ENCODE data around the gene TSHZ2.

Gene TSHZ2

DNA sequence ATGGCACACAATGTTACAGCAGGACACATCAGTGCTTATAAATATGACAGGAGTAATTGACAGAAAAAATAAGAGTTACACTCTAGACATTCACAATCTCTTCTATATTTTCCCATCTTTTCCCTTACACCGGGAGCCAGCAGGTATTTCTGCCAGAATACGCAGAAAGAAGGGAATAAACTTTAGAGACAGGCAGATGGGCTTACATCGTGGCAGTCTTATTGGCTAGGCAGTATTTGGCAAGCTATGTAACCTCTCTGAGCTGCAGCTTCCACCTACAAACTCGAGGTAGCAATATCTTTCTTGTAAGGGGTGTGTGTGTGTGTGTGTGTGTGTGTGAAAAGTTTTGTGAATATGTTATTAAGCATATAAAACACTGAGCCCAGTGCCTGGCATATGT, 33.0 kb upstream of the TSHZ2 start:
- H3K9me3 ChIP-seq (ENCODE audit: control insufficient read depth in 5 of 5, low read length in 5 of 5) = no peaks in the 10 kb centered on the region
- H3K36me3 ChIP-seq (ENCODE audit: control insufficient read depth in 5 of 5, insufficient read depth in 5 of 5, low read length in 5 of 5) = no peaks in the 10 kb centered on the region
- H3K27me3 ChIP-seq (ENCODE audit: control insufficient read depth in 5 of 5, insufficient read depth in 4 of 5, low read length in 5 of 5) = no peaks in the 10 kb centered on the region
- H3K27ac ChIP-seq (ENCODE audit: low read depth, low read length) = no peak overlapping the region
- peaks cover 0 to 3% (median 0%) of the 10 kb centered on the region in 5 donors for H3K4me1 ChIP-seq (ENCODE audit: control insufficient read depth in 5 of 5, insufficient read depth in 5 of 5, low read length in 5 of 5)
- no peak overlapping the region for H3K4me3 ChIP-seq (ENCODE audit: low read depth in 1 of 5, low read length in 5 of 5)
- H3K9ac ChIP-seq (ENCODE audit: low read length in 5 of 5) = no peak overlapping the region

DNA sequence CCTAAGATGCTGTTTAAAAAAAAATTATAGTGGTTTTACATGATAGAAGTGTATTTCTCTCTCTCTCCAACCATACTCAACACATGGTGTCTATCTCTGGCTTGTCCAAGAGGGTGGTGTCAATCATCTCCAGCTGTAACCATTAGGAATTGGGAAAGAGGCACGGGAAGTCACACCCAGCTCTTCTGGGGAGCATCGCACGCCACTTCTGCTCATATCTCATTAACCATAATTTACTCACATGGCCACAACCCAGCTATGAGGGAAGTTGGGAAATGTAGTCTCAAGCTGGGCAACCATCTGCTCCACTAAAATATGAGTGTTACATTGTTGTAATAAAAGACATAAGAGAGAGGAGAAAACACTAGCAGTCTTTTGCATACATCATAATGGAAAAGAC, 30.4 kb upstream of the TSHZ2 start:
- Histone ChIP-seq H3K36me3 (ENCODE audit: control insufficient read depth in 5 of 5, insufficient read depth in 5 of 5, low read length in 5 of 5) (no peaks in the 10 kb centered on the region), H3K4me1 (ENCODE audit: control insufficient read depth in 5 of 5, insufficient read depth in 5 of 5, low read length in 5 of 5) (peaks cover 0 to 1% (median 0%) of the 10 kb centered on the region in 5 donors), H3K9ac (ENCODE audit: low read length in 5 of 5) (no peak overlapping the region), H3K27me3 (ENCODE audit: control insufficient read depth in 5 of 5, insufficient read depth in 4 of 5, low read length in 5 of 5) (no peaks in the 10 kb centered on the region), H3K4me3 (ENCODE audit: low read depth in 1 of 5, low read length in 5 of 5) (no peak overlapping the region), H3K27ac (ENCODE audit: low read depth, low read length) (no peak overlapping the region), H3K9me3 (ENCODE audit: control insufficient read depth in 5 of 5, low read length in 5 of 5) (no peaks in the 10 kb centered on the region)

DNA sequence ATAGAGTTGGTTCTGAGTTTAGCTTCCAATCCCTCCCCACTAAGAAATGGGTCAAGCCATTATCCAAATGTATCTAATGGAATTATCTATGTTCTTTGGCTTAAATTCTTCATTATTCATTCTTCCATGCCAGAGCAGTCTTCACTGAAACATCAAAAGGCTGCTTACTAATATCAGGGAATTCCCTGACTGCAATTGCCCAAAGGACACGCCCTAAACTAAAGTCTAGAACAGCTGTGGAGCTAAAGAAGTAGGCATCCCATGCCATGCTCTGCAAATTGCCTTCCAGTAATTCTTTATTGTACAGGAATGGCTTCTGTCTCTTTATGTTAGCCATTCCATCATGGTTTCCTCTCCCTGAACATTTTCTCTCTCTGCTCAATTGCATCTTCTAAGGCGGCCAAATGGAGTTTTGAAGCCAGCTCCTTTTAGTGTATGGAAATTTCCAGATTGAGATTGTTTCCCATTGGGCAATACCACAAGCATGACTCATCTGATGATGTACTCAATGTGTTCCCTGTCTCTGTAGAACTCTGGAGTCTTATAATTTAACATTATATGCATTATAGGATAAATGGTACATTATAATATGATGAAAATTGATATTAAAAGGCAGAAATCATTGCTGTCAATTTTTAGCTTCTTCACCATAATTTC, 28.8 kb upstream of the TSHZ2 start:
- Histone ChIP-seq H3K36me3 (ENCODE audit: control insufficient read depth in 5 of 5, insufficient read depth in 5 of 5, low read length in 5 of 5) (no peaks in the 10 kb centered on the region), H3K4me1 (ENCODE audit: control insufficient read depth in 5 of 5, insufficient read depth in 5 of 5, low read length in 5 of 5) (no peaks in the 10 kb centered on the region), H3K4me3 (ENCODE audit: low read depth in 1 of 5, low read length in 5 of 5) (no peak overlapping the region), H3K9ac (ENCODE audit: low read length in 5 of 5) (no peak overlapping the region), H3K9me3 (ENCODE audit: control insufficient read depth in 5 of 5, low read length in 5 of 5) (no peaks in the 10 kb centered on the region), H3K27ac (ENCODE audit: low read depth, low read length) (no peak overlapping the region), H3K27me3 (ENCODE audit: control insufficient read depth in 5 of 5, insufficient read depth in 4 of 5, low read length in 5 of 5) (no peaks in the 10 kb centered on the region)

DNA sequence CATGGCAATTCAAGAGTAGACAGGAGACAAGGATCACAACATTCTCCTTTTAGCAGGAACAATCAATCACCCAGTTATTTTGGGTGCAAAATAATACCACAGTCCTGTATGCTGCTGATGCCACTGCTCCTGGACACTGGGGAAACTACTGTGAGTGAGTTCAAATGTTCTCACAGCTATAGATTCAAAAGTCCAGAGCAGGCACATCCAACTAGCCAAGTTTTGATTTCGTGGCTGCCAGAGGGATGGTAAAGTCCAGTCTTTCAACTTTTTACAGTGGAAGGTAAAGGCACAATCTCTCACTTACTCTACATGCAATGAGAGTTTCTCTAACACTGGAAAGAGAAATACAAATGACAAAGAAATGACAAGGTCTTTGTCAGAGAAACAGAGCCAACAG, 26.9 kb upstream of the TSHZ2 start:
- no peak overlapping the region for H3K9ac ChIP-seq (ENCODE audit: low read length in 5 of 5)
- H3K4me3 ChIP-seq (ENCODE audit: low read depth in 1 of 5, low read length in 5 of 5) = no peak overlapping the region
- H3K4me1 ChIP-seq (ENCODE audit: control insufficient read depth in 5 of 5, insufficient read depth in 5 of 5, low read length in 5 of 5) = no peaks in the 10 kb centered on the region
- H3K27me3 ChIP-seq (ENCODE audit: control insufficient read depth in 5 of 5, insufficient read depth in 4 of 5, low read length in 5 of 5) = no peaks in the 10 kb centered on the region
- H3K36me3 ChIP-seq (ENCODE audit: control insufficient read depth in 5 of 5, insufficient read depth in 5 of 5, low read length in 5 of 5) = no peaks in the 10 kb centered on the region
- H3K9me3 ChIP-seq (ENCODE audit: control insufficient read depth in 5 of 5, low read length in 5 of 5) = no peaks in the 10 kb centered on the region
- no peak overlapping the region for H3K27ac ChIP-seq (ENCODE audit: low read depth, low read length)

DNA sequence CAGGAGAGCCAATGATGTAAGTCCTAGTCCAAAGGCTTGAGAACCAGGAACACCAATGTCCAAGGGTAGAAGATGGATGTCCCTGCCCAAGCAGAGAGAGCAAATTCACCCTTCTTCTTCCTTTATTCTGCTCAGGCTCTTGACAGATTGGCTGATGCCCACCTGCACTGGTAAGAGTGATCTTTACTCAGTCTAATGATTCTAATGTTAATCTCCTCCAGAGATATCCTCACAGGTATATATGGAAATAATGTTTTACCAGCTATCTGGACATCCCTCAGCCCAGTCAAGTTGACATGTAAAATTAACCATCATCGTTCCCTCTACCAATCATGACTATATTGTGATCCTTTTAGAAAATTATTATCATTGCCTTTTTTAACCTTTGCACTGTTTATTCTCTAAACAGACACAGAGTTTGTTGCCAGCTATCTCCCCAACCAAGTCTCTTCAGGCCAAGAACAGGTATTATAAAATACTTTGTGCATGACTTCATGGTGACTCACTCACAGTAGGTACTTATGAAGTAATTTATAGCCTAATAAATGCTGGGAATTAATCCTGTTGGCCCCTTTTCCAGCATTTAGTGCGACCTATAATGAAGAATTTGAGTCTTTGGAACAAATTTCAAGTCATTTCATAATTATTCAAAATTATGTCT, 26.2 kb upstream of the TSHZ2 start:
- Histone ChIP-seq H3K9ac (ENCODE audit: low read length in 5 of 5) (no peak overlapping the region), H3K9me3 (ENCODE audit: control insufficient read depth in 5 of 5, low read length in 5 of 5) (no peaks in the 10 kb centered on the region), H3K27me3 (ENCODE audit: control insufficient read depth in 5 of 5, insufficient read depth in 4 of 5, low read length in 5 of 5) (no peaks in the 10 kb centered on the region), H3K4me1 (ENCODE audit: control insufficient read depth in 5 of 5, insufficient read depth in 5 of 5, low read length in 5 of 5) (no peaks in the 10 kb centered on the region), H3K4me3 (ENCODE audit: low read depth in 1 of 5, low read length in 5 of 5) (no peak overlapping the region), H3K36me3 (ENCODE audit: control insufficient read depth in 5 of 5, insufficient read depth in 5 of 5, low read length in 5 of 5) (no peaks in the 10 kb centered on the region), H3K27ac (ENCODE audit: low read depth, low read length) (no peak overlapping the region)

DNA sequence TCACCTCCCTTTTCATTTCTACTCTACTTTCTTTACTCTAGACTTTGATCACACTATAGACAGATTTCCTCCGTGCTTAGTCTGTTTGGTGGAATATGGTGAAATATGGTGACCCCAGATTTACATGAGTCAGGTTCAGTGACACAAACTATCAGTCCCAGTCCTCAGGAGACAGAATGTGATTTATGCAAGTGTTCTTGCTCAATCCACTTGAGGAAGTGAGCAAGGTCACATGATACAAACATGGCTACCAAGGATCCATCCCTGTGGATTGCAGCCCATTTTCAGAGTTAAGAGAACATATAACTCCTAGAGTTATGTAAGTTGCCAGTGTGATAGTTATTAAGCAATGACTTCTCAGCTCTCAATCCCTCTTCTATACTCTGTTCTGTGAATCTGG, 23.7 kb upstream of the TSHZ2 start:
- H3K4me1 ChIP-seq (ENCODE audit: control insufficient read depth in 5 of 5, insufficient read depth in 5 of 5, low read length in 5 of 5) = no peaks in the 10 kb centered on the region
- H3K9me3 ChIP-seq (ENCODE audit: control insufficient read depth in 5 of 5, low read length in 5 of 5) = no peaks in the 10 kb centered on the region
- no peak overlapping the region for H3K9ac ChIP-seq (ENCODE audit: low read length in 5 of 5)
- H3K4me3 ChIP-seq (ENCODE audit: low read depth in 1 of 5, low read length in 5 of 5) = no peak overlapping the region
- no peaks in the 10 kb centered on the region for H3K27me3 ChIP-seq (ENCODE audit: control insufficient read depth in 5 of 5, insufficient read depth in 4 of 5, low read length in 5 of 5)
- no peaks in the 10 kb centered on the region for H3K36me3 ChIP-seq (ENCODE audit: control insufficient read depth in 5 of 5, insufficient read depth in 5 of 5, low read length in 5 of 5)
- H3K27ac ChIP-seq (ENCODE audit: low read depth, low read length) = no peak overlapping the region

DNA sequence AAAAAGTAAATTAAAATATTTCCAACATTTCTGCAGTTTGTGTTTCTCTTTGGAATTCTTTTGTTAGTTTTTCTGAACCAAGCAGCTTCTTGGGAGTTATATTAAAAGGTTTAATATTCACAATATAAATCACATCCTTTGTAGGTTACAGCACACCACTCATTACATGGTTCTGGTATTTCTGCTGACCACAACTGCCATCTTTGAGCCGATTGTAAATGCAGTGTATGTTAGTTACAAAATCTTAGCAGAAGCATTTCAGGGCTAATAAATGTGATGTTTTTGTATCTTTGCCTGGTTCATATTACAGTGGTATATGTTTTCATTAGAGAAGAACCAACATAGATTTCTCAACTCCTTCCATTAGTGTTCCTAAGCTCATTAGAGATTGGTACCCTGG, 19.1 kb upstream of the TSHZ2 start:
- H3K9ac ChIP-seq (ENCODE audit: low read length in 5 of 5) = no peak overlapping the region
- no peaks in the 10 kb centered on the region for H3K4me1 ChIP-seq (ENCODE audit: control insufficient read depth in 5 of 5, insufficient read depth in 5 of 5, low read length in 5 of 5)
- no peaks in the 10 kb centered on the region for H3K9me3 ChIP-seq (ENCODE audit: control insufficient read depth in 5 of 5, low read length in 5 of 5)
- no peaks in the 10 kb centered on the region for H3K36me3 ChIP-seq (ENCODE audit: control insufficient read depth in 5 of 5, insufficient read depth in 5 of 5, low read length in 5 of 5)
- no peaks in the 10 kb centered on the region for H3K27me3 ChIP-seq (ENCODE audit: control insufficient read depth in 5 of 5, insufficient read depth in 4 of 5, low read length in 5 of 5)
- H3K4me3 ChIP-seq (ENCODE audit: low read depth in 1 of 5, low read length in 5 of 5) = no peak overlapping the region
- no peak overlapping the region for H3K27ac ChIP-seq (ENCODE audit: low read depth, low read length)

DNA sequence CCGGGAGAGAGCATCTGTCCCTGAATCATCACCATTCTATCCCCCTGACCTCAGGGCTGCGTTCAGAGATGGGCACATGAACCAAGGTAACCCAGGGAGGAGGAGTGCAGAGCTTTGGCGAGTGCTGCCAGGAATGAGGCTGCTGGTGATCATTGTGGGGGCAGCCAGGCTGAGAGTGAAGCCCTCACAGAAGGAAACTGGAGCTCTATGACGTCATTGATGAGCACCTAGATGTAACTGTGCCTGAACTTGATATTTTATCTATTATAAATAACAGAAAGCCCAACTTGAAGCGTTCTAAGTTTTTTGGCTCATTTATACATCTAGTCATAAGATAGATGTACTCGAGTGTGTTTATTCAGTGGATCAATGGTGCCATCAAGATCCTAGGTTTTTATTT, 17.3 kb upstream of the TSHZ2 start:
- Histone ChIP-seq H3K4me1 (ENCODE audit: control insufficient read depth in 5 of 5, insufficient read depth in 5 of 5, low read length in 5 of 5) (no peaks in the 10 kb centered on the region), H3K9me3 (ENCODE audit: control insufficient read depth in 5 of 5, low read length in 5 of 5) (no peaks in the 10 kb centered on the region), H3K4me3 (ENCODE audit: low read depth in 1 of 5, low read length in 5 of 5) (no peak overlapping the region), H3K27me3 (ENCODE audit: control insufficient read depth in 5 of 5, insufficient read depth in 4 of 5, low read length in 5 of 5) (no peaks in the 10 kb centered on the region), H3K27ac (ENCODE audit: low read depth, low read length) (no peak overlapping the region), H3K36me3 (ENCODE audit: control insufficient read depth in 5 of 5, insufficient read depth in 5 of 5, low read length in 5 of 5) (no peaks in the 10 kb centered on the region), H3K9ac (ENCODE audit: low read length in 5 of 5) (no peak overlapping the region)

DNA sequence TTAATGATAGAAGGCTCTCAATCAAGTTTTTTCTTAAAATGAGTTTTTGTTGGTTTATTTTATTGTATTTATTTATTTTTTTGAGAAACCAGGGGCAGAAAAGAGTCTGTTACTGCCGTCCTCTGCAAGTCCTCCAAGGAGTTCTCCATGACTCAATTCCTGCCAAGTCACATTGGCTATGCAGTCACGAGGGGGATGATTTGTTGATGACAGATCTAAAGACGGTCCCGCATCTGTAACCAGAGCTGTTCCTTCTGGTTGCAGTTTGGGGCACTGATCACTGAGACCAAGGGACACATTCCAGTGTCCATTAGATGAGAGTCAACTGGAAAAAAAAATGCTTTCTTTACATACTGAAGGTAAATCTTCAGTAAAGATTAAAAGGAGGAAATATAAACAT, 13.9 kb upstream of the TSHZ2 start:
- H3K27me3 ChIP-seq (ENCODE audit: control insufficient read depth in 5 of 5, insufficient read depth in 4 of 5, low read length in 5 of 5) = no peaks in the 10 kb centered on the region
- no peaks in the 10 kb centered on the region for H3K4me1 ChIP-seq (ENCODE audit: control insufficient read depth in 5 of 5, insufficient read depth in 5 of 5, low read length in 5 of 5)
- H3K4me3 ChIP-seq (ENCODE audit: low read depth in 1 of 5, low read length in 5 of 5) = no peak overlapping the region
- no peaks in the 10 kb centered on the region for H3K9me3 ChIP-seq (ENCODE audit: control insufficient read depth in 5 of 5, low read length in 5 of 5)
- H3K36me3 ChIP-seq (ENCODE audit: control insufficient read depth in 5 of 5, insufficient read depth in 5 of 5, low read length in 5 of 5) = no peaks in the 10 kb centered on the region
- no peak overlapping the region for H3K9ac ChIP-seq (ENCODE audit: low read length in 5 of 5)
- H3K27ac ChIP-seq (ENCODE audit: low read depth, low read length) = no peak overlapping the region

DNA sequence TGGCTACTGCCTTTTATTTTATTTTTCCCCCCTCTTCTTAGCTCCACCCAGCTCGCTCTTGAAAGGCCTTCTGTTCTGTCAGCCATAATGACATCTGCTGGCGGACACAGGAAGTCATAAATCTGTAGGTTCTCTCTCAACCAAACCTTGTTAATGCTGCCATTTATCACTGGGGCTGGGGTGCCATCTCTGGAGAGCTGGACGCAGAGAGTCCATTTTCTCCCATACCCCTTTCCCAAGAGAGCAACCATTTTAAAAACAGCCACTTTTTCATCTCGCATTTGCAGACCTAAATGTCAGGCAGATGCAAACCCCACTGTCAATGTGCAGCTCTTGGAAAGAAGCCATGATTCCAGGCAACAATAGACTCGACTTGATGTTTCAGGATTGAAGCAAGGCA, 13.0 kb upstream of the TSHZ2 start:
- Histone ChIP-seq H3K36me3 (ENCODE audit: control insufficient read depth in 5 of 5, insufficient read depth in 5 of 5, low read length in 5 of 5) (no peaks in the 10 kb centered on the region), H3K4me1 (ENCODE audit: control insufficient read depth in 5 of 5, insufficient read depth in 5 of 5, low read length in 5 of 5) (no peaks in the 10 kb centered on the region), H3K9me3 (ENCODE audit: control insufficient read depth in 5 of 5, low read length in 5 of 5) (no peaks in the 10 kb centered on the region), H3K4me3 (ENCODE audit: low read depth in 1 of 5, low read length in 5 of 5) (no peak overlapping the region), H3K27me3 (ENCODE audit: control insufficient read depth in 5 of 5, insufficient read depth in 4 of 5, low read length in 5 of 5) (no peaks in the 10 kb centered on the region), H3K27ac (ENCODE audit: low read depth, low read length) (no peak overlapping the region), H3K9ac (ENCODE audit: low read length in 5 of 5) (no peak overlapping the region)
